HG03139 (cell line): ENCODE data around the gene B4GALT5.

Experiments used
- ATAC-seq: cut with Tn5 transposase; IDR thresholded peaks from one replicate; pipeline ENCODE4 v1.9.1; 2021; ENCODE audit not compliant: unreplicated experiment

Gene B4GALT5

DNA sequence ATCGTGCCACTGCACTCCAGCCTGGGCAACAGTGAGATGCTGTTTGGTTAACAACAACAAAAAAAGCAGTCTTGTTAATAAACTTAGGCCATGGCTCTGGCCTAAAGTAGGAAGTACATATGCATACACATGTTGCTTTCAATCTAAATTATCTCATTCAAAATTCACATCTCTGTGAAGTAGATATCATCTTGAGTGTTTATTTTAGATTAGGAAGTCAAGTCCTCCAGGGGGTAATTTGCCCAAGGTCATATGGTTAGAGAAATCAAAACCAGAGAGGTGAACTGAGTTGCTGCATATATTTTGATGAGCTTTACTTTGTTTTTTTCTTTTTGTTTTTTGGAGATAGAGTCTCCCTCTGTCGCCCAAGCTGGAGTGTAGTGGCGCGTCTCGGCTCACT, 52.8 kb downstream of the B4GALT5 start:
- ATAC-seq: no peak

DNA sequence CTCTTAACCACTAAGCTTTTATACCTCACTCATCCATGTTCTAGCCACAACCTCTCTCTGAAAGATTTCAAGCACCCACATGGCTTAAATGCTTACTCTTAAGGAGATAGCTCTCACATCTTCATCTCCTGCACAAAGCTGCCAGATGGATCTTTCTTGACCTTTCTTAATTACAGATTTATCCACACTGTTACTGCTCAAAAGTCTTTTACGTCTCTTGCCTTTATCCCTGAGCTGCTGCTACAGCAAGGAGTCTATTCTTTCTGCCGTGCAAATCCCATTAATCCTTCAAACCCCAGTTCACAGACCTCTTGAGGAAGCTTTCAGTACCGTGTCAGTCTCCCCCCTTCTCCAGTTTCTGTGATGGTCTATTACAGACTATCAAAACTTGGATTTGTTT, 54.6 kb downstream of the B4GALT5 start:
- no peak for ATAC-seq

DNA sequence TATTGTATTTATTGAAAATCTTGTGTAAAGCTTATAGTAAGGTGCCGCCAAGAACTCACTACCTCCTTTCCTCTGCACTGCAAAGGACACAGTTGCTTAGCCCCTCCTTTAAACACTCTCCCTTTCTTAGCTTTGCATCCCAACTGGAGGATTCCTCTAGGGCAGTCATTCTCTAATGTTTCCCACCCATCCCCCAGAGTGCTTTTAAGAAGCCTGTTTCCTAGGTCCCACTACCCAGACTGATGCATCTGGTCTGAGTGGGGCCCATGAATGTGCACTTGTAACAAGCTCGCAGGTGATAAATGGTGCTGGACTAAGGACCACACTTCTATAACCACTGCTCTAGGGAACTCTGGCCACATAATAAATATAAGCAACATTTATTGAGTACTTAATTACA, 55.2 kb downstream of the B4GALT5 start:
- ATAC-seq: no peak

DNA sequence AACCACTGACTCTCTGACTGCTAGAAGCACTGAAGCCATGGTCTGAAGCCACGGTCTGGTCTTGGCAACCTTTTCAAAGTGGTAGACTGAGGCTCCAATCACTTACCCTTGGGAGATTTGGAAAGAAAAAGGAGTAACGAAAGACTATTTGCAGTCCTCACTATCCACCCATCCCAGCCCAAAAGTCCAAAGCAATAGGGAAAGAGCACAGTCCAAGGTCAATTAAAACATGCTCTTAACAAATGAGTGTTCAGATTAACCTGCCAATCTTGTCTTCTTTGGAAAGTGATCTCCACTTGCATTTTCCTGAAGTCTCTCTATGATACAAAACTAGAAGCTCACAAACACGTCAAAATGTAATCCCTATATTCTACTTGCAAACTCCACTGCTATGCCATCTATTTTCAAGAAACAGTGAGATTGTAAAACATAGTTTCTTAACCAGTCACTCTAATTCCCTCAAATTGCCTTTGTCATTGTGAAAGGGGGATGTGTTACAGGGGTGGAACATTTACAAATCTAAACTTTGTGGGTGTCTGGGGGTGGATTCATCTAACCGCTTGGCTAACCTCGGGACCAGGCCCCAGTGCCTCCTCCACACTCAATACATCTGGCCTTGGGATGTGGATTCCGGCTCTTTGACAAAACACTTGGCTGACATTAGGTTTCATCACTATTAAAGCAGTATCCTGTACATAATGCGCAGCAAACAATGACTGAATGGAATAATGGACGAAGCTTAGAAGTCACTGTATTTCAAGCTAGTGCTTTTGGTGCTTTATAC, 56.4 kb downstream of the B4GALT5 start:
- ATAC-seq: no peak

DNA sequence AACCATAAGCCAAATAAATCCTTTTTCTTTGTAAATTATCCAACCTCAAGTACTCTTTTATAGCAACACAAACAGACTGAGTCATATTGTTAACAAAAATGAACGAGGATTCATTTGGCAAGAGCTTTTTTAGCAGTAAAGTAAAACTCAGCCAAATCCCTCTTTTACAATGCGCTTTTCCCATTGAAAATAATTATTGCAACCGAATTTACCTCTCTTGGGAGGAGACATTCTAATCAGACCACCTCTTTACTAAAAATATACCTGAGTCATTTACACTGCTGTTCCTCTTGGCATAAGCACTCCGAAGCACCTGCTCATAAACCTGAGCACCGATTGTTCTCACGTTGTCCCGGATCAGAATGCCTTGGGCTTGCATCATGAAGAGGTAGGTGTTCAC, 57.4 kb downstream of the B4GALT5 start:
- no peak for ATAC-seq

DNA sequence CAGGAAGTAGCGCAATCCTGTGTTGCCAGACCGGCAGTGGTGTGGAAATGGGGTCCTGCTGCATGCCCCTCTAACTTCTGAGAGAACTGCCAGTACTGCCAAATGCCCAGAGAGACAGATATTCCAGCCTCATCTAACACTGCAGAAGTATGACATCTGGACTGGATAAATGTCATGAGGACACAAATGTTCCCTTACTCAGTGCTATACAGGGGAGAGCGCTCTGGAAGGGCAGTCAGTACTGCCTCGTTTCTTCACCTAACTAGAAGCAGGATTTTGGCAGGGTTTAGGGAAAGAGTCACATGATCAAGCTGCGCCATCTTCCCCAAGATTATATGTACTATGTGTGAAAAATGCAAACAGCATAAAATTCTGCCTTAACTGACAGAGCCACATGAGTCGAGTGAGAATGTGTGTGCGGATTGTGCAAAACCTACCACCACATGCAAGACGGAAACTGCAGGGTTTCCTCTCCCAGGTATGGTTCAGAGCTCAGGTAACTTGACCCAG, 59.7 kb downstream of the B4GALT5 start:
- ATAC-seq: no peak

DNA sequence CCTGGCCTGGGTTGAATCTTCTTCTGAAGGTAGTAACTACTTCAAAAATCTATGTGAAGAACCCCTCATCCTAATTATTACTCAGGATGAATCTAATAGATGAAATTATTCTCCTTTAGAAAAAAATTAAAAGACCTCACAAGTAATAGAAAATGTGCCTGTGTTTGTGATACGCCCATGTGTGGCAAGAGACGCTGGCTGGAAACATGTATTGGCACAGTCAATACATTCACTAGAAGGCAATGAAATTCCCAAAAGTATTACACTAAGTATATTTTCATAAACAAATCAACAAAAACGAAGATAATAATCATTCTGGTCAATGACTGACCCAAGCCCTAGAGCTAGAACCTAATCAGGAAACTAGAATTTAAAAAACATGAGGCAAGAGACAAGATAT, 64.0 kb downstream of the B4GALT5 start:
- no peak for ATAC-seq

DNA sequence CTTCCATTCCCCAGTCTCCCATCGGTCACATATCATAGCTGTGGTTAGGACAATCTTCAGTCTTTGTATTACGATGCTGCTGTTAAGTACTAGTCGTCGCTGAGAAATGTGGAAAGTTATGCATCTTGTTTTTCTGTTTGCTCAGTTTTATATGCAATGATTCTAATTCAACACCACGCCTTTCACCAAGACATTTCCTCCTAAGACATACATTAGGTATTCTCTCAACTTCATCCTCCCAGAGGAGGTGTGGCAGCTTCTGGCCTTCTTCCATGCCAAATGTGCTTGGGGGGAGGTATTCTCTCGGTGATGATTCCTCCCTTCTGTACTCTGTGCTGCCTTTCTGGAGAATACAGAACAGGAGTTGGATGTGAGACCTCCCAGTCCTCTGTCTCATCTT, 66.1 kb downstream of the B4GALT5 start:
- no peak for ATAC-seq

DNA sequence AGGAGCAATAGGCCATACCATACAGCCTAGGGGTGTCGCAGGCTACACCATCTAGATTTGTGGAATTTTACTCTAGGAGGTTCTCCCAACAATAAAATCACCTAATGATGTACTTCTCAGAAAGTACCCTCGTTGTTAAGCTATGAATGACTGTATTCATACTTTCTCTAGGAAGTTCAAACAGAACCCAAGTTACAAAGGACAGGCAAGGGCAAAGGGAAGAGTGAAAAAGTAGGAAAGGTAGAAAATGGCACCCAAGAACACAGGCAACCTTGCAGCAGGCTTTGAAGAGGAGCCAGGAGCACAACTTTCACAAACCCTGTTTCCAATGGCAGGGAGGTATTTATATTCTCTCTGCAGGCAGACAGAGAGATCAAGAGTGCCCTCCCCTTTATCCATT, 67.2 kb downstream of the B4GALT5 start:
- no peak for ATAC-seq

DNA sequence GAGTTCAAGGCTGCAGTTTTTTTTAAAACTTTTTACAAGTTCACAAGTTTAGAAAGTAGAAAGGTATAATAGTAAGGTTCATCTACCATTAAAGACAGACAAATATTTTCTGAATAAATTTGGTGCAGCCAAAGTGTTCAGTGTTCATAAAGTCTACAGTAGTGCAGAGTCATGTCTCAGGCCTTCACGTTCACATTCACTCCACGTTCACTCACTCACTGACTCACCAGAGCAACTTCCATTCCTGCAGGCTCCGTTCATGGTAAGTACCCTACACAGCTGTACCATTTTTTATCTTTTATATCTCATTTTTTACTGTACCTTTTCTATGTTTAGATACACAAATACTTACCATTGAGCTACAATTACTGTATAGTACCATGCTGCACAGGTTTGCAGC, 67.6 kb downstream of the B4GALT5 start:
- no peak for ATAC-seq

DNA sequence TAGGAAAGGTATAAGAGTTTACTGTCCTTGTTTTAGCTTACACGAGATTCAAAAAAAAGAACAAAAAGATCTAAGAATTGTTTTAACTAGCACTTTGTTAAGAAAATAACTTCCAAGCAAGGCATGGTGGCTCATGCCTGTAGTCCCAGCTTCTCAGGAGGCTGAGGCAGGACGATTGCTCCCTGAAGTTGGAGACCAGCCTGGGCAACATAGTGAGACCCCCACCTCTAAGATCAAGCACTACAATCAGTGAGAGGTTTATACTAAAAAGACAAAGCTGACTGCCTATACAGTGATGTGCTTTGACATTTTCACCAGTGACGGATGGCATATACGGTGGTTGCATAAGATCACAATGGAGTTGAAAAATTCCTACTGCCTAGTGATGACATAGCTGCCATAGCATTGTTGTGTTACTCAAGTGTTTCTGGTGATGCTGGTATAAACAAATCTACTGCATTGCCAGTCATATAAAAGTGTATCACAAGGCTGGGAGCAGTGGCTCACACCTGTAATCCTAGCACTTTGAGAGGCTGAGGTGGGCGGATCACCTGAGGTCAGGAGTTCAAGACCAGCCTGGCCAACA, 68.6 kb downstream of the B4GALT5 start:
- no peak for ATAC-seq

DNA sequence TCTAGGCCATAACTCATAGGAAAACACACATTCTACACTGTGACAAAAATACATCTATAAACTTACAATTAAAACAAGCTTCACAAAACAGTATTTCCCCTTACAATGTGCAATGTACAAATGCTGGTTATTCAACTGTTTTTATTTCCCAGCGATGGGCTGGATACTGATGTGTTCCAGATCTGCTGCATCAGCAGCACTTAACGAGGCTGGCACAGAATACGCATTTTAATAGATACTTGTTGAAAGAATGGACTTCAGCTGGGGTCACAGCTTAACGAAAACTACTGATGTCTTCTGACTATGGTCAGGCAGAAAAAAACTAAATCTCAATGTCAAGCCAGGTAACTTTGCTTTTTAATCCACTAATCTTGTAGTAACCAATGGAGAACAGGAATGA, 70.9 kb downstream of the B4GALT5 start:
- ATAC-seq: no peak

DNA sequence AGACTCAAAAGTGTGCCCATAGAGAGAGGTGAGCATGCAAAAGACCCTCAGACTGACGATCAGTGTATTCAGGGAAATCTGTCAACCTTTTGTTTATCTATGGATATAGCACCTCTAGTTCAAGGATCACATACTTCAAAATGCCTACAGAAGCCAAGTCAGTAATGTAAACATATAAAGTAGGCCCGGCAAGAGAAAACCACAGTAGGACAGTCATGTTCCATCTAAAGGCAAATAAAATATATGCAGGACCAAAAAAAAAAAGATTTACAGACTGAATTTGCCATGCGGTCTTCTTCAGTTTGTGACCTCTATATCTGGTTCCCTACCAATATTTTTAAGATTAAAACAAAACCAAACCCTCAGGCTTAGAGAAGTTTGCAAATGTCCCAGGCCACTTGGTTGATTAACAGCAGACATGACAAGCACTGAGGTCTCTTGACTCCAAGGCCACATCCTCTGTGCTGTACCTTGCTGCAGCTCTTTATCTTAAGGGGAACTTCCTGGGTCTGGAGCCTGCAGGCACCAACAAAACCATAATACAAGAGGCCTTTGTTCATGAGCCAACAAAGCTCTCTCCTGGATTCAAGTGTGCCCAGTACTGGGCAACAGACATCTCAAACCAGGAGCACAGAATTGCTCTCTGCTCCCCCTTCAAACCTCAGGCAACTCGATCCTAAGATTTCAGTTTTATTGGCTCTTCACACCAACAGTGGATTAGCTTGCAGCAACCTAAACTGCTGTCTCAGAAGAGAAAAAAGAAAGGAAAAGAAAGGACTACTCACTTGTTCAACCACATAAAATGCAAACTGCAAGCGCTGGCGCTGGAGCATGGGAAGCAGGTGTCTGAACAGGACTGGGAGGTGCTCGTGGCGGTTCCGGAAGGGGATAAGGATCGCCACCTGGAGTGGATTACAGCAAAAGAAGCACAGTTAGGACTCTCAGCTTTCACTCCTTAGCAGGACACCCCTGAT, 71.7 kb downstream of the B4GALT5 start:
- no peak for ATAC-seq

DNA sequence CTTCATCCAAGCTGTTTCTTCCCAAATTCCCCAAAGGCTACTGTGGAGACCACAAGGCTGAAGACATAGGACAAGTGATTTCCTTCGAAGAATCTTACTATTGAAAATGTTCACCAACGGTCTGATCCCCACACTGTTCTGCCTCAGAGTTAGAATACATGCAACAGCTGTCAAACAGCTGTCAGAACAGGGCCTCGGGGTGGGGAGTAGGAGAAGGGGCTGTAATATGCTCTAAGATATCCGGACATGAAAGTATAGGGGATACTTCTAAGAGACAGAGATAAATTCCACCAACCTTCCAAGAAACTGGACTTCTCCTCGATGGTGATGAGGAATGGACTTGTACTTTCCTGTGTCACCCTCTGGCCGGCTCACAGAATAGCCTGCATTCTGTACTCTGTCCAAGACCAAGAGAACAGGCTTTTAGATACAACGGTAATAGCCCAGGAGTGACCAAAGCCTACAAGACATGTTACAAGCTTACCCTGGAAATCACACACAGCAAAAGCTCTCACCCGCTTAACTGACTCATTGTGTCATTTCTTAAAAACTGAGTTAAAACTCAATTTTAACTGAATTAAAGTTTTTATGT, 76.5 kb downstream of the B4GALT5 start:
- ATAC-seq: no peak

DNA sequence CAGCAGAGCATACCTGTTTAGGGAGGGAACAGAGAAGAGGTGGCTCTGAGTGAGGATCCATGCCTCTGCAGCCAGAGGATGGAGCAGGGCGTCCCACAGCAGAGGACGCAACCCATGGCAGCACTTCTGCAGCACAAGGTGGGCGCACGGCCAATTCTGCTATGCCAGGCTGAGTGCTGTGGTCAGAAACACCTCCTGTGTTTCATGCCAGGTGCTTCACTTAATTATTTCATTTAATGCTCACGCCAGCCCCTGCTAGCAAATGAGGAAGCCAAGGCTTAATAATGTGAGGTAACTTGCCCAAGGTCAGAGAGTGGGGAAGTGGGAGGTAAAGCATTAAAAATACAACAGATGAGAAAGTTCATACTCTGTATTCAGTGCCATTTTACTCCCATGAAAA, 77.2 kb downstream of the B4GALT5 start:
- ATAC-seq: no peak

DNA sequence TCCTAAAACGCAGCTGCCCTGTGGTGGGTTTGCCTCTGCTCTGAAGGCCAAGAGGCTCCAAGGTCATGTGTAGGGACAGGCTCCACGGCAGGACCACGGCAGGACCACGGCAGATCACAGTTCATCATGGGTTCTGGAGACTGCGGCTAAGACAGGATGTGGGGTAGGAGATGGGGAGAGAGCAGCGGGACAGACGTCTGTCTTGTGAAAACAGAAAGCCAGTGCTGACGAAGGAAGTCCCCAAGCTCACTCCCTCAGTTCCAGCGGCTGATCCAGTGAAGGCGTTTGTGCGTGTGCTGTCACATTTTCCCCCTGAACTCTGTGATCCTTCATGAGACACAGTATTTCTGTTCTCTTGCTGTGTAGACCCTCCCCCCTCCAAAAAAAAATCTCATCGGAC, 77.8 kb downstream of the B4GALT5 start:
- no peak for ATAC-seq

DNA sequence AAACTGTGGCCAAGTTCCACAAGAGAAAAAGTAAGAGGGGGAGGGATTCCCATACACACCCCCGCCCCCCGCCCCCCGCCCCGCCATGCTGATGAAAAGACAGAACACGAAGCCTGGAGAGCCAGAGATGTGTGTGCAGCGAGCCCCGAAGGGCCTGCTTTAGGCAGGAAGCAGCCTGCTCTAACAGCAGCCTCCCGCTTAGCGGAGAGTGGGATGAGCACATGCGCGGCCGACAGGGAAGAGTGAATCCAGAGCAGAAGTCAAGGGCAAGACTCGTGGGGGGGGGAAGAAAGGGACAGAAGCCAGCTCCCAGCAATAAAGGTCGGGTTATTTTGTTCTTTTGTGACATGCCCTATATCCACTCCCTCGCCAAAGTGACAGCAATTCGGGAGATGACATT, 78.5 kb downstream of the B4GALT5 start:
- no peak for ATAC-seq

DNA sequence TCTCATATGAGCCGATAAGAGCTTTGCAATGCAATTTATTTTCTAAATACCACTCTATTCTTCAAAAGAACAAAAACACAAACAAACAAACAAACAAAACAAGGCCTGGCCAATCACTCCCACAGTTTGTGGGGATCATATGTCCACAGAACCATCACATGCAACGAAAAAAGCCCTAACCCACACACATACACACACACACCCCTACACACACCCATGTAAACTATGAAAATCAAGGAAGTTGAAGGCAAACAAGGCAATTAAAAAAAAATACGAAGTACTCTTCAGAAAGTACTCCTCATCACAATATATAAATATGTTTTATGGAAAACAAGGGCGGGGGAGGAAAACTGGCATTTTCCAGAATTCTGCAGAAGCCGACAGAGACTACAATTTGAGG, 79.6 kb downstream of the B4GALT5 start:
- ATAC-seq: no peak

DNA sequence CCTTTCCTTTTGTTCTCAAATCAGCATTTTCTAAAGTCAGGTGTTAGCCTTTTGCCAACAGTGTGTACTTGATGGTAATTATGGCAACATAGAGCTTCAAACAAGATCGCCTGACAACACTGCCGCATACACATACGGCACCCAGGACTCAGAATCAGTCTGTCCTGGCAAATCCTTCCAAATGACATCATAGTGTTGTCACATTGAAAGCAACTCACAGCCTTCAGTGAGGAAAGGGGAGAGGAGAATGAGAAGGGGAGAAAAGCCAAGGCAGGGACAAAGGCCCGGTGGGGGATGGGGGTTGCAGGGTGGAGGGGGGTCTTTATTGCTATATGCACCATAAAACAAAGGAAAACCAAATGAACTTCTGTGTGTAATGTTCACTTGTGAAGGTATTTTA, 80.0 kb downstream of the B4GALT5 start:
- ATAC-seq: no peak

DNA sequence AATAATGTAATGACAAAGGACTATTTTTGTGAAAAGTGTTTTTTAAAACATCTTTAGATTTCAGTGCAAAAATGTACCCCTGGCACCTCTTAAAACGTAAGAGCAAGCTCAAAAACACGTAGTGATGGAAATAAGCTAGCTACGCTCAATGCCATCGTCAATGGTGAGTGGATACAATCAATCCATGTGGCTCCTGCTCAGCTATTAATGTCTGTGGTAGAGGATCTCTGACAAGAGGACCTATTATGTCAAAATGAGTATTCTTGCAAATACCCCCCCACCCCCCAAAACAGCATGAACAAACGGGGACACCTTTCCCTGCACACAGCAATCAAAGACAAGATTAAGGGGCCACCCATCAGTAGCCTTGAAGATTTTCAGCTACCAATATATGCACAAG, 80.7 kb downstream of the B4GALT5 start:
- ATAC-seq: no peak

DNA sequence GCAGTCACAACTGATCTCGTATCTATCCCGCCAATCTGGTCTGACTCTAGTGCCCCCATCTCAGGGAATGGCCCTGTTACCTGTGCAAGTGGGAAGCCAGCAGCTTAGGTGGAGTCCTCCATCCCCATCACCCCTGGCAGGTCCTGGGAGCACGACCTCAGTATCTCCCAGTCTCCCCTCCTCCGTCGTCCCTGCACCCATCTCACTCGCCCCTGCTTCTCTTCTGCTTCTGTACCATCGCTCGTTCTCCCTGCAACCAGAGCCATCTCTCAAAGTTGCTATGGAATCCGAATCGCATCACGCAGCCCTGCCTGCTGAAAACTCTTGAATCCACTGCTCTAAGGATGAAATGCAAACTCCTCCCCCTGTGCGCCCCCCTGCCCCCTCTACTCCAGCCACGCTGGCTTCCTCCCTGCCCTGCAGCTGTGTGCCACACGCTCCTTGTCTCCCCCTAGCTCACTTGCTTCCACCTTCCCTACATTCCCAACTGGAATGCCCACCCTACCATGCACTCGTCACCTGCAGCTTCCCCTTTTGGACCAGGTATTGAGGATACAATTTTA, 81.7 kb downstream of the B4GALT5 start:
- ATAC-seq: no peak
